Left ventricle myocardium superior (tissue), 1 donor: ENCODE data around the gene MEF2C. TPM values are rescaled to one million over a fixed set of nuclear protein-coding genes. Genes with fewer than 3 reads are reported as not detected.
"Not testable (repeated sequence)": the region's sequence is repeated elsewhere in the genome, so short reads cannot be mapped to it uniquely, and the experiment has no call there.

Experiments
- ATAC-seq: fragments of 200-7000 bp; cut with Tn5 transposase; one replicate; pipeline ENCODE4 v1.9.1; 2020; ENCODE audit warnings: mild to moderate bottlenecking, moderate library complexity
- DNase-seq: peaks from one replicate; pipeline ENCODE4 v3.0.0-alpha.2; 2020
- intact Hi-C: fragments of 100-400 bp; cut with micrococcal nuclease; formaldehyde crosslinking; loops from one replicate; pipeline ENCODE4 v1.11.0; 2022
- long read RNA-seq: library from polyadenylated mRNA; unstranded; transcript quantifications from one replicate; pipeline ENCODE4 v2.0.0, GENCODE V29; 2021
- total RNA-seq: library from RNA; stranded (reverse); fragmentation: NEBNext Ultra II Directional; extraction: Animal tissue kit (Norgen Biotek cat#: 25700); gene quantifications from one replicate; pipeline ENCODE4 v1.2.1, GENCODE V29; 2021
- donor health status: DM: no; HTN: yes; CAD: no; lungs with severe emphysema.

The MEF2C gene
- 51.4 TPM for total RNA-seq
- long read RNA-seq, partial matches to known transcripts: 7 of 27 reads
- long read RNA-seq, other reads (novel, unspliced or antisense): 15 of 27 reads

DNA sequence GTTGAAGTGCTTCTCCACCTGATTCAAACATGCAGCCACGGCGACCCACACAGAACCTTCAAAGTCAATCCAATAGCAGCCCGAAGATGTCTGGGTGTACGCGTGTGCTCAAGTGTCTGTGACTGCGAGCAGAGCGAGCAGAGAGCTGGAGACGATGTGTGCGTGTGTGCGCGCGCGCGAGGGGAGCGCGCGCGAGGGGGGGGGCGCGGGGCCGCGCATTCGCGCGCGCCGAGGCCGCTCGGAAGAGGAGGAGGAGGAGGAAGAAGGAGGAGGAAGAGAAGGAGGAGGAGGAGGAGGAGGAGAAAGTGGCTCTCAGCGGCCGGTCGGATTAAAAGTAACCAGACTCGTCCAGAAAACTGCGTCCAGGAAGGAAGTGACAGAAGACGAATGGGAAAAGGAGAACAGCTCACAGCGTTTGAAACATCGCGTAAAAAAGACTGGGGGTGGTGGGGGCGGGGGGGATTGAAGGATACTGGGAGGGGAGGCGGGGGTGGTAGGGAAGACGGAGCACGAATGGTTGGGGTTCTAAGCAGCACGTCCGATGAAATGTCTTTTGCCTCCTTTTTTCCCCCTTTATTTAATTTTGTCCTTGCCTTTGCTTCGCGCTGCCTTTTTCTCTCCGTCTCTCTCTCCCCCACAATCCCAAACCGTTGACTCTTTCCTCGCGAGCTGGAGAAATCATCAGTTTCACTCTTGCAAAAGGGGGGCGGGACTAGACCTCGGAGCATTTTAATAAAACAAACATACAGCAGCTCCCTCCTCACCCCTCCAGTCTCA is at the start of gene MEF2C:
Gene MEF2C (minus strand): TSS at position 126 of the 777 bp plus-strand sequence. CDS start 59,396 bp downstream, outside the sequence.
- ATAC-seq: peak; percentile 87
- intact Hi-C loops: loop anchor here (5.0 kb wide), 2 partner anchors 56 to 146 kb away; no protein-coding TSS in a partner anchor
- DNase-seq: peak; percentile 82

DNA sequence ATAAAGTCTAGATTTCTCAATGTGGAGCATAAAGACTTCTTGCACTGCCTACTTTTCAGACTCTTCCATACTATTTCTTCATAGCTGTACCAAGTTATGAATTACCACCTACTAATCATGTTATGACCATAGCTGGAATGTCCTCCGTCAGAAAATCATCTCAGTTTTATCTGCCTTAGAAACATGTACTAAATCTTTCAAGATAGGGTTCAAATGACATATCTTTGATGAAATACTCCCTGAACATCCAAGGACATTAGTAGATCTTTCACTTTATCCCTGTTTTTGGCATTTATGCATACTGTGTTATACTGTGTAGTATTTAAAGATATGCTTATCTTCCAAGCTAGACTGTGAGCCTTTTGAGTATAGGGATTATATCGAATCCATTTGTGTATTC is 49.6 kb upstream of the MEF2C start:
- ATAC-seq: no peak
- no peak for DNase-seq
- intact Hi-C loops: no loop called here

DNA sequence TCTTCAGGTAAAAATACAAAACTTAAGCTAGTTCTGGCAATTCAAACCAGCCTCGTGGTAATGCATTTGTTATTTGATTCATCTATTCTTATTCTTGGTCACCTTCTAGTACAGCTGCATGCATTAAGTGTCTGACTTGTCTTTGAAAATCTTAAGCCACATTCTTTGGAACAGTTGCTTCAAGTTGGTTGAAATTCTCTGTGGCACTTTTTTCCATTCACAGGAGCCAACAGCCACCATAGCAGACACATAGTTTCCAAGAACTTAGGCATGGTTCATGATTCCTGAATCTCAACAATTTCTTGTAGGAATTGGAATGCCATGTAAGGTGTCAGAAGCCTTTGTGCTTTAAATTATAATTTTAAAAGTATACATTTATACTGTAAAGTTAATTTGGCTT is 47.4 kb upstream of the MEF2C start:
- intact Hi-C loops: no loop called here
- ATAC-seq (no peak), DNase-seq (no peak)

DNA sequence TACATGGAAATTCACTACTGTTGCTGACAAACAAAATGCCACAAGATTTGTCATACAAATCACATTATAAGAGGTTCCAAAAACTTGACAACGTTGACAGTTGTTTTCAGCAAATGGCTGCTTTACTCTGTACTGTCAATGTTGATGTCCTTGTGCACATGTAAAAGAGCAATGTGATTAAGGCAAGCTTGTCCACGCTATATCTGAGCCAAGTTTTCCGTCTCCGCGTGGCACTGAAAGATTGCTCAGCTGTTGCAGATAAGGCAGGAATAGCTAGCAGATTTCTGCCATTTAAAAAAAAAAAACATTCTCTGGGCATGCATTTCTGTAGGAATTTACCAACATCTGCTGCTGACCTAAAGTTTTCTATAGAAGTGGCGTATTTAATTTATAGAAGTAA is 46.4 kb upstream of the MEF2C start:
- intact Hi-C loops: no loop called here
- no peak for DNase-seq
- peak; percentile 63 for ATAC-seq

DNA sequence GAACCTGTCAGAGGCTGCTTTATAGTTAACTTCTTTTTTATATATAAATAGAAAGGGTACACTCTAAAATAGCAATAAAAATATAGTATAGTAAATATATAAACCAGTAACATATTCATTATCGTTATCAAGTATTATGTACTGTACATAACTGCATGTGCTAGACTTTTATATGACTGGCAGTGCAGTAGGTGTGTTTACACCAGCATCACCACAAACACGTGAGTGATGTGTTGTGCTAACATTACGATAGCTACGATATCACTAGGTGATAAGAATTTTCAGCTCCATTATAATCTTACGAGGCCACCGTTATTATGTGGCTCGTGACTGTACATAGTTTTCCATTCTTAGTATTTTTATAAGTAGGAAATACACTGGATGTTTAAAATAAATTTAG is 43.8 kb upstream of the MEF2C start:
- intact Hi-C loops: no loop called here
- no peak for DNase-seq
- no peak for ATAC-seq

DNA sequence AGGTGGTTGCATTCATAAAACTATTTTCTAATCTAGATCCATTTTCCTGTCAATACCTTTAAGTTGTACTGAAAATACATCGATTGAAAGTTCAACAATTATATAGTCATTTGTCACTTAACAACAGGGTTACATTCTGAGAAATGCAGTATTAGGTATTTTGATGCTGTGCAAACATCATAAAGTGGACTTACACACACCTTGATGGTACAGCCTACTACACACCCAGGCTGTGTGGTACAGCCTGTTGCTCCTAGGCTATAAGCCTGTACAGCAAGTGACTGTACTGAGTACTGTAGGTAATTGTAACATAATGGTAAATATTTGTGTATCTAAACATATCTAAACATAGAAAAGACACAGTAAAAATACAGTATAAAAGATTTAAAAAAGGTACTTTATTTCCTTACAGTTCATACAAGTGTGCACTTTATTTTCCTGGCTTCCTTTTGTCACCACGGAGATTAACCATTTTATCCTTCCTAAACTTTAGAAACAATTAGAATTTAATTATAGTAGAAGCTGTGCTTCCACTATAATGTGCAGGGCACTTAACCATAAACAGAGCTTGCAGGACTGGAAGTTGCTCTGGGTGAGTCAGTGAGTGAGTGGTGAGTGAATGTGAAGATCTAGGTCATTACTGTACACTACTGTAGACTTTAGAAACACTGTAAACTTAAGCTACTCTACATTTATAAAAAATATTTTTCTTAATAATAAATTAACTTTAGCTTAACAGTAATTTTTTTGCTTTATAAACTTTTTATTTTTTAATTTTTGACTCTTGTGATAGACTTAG is 42.9 kb upstream of the MEF2C start:
- intact Hi-C loops: no loop called here
- DNase-seq (no peak), ATAC-seq (no peak)

DNA sequence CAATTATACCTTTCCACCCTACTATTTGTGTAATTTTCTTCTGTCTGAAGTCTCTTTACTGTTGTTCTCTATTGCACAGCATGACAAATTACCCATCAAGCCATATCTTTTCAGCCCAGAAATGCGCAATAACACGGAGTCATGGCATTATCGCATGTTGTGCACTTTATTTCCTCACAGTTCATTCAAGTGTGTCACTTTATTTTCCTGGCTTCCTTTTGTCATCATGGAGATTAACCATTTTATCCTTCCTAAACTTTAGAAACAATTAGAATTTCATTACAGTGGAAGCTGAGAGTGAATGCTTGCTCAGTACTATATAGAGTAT is 41.3 kb upstream of the MEF2C start:
- DNase-seq: no peak
- ATAC-seq: no peak
- intact Hi-C loops: no loop called here

DNA sequence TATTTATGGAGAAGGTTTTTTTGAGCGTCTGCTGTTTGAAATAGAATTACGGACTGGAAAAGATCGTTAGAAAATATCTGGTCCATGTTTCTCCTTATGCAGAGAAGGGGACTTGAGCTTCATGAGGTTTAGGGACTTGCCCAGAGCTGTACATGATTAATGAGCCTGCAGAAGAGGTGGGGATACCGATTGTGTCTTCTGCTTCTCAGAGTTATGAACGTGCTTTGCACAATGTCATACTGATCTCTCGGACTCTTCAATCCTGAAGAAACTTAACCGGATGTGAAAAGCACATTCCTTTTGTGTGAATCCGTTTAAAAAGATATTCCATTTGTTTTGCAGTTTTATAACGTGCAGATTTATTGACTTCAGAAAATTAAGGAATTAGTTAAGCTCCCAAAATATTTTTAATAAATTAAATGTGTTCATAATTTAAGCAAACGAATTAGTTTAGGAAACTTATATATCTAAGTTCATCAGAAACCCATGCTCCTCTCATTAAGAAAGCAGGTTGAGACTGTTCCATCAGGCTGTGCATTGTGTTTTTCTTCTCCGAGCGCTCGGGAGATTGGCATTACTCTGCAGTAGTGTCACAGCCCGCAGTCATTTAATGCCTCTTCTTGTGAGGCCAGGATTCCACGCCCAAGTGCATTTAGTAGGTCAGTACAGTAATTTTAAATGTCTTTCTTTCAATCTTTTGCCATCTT is 40.8 kb upstream of the MEF2C start:
- intact Hi-C loops: no loop called here
- ATAC-seq (no peak), DNase-seq (no peak)

DNA sequence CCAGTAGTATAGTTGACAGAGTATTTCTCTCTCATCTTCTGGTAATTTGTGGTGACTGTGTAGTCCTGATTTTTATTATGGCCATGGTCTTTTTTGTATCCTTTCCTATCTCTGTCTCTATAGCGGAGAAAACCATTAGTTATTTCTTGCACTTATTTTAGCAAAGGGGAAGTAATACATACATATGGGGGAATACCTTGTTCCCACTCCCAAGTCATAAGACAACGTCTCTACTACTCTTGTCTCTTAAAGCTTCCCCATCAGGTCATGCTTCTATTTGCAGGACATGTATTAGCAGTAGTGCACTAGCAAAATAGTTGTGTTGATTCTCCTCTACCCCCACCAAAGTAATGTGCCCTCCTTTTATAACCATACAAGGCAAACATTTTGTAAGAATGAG is 29.8 kb upstream of the MEF2C start:
- intact Hi-C loops, ATAC-seq, DNase-seq: not testable (repeated sequence)

DNA sequence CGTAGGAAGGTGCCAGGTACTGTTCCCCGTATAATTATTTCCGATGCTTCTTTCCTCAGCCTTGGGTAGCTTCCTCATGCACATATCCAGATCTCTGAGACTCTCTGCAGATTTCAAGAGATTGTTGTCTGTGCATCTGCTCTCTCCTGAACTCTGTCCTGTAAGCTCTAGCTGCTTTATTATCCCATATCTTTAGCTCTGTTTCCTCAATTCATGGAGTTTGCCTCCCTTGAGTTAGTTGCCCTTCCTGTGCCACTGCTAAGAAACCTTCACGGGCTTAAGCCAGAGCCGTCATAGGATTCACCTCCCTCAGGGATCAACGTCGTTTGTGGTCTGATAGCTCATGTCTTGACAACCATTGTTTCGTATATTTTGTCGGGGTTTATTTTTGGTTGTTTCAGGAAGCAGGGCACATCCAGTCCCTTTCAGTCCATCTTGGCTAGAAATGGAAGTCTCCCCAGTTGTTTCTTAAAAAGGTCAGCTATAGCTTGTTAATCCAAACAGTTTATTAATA is 28.1 kb upstream of the MEF2C start:
- ATAC-seq, DNase-seq, intact Hi-C loops: not testable (repeated sequence)

DNA sequence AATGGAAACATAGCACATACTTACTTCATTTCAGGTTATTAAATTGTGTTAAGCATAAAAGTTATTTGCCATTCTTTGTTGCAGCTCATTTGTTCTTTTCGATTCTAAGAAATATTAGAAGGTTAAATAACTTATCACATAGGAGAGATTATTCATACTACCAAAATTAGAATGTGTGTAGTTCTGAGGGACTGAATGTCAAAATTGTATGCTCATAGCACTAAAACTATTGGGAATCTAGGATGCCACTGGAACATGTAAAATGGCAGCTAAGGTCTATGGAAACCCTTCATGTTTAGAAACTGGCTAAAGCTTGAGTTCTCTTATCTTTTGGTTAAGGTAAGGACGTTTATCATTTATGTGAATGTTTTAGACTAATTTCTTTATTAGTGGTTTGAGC is 21.5 kb upstream of the MEF2C start:
- DNase-seq, ATAC-seq, intact Hi-C loops: not testable (repeated sequence)

DNA sequence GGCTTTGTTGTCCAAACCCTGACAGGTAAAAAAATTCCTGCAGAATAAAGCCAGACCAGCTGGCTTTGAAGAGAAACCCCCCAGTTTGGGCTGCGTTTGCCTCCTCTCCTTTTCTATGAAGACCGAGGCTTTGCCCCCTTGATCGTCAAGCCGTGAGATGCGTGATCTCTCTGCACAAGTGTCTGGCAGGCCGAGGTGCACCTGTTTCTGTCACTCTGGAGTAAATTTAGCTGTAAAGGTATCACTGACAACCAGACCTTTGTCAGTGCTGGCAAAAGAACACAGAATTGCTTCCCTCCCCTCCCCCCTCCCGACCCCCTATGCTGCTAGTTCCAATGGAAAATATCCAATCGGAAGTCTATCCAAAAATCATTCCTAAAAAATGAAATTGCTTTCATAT is 21.0 kb upstream of the MEF2C start:
- intact Hi-C loops, ATAC-seq, DNase-seq: not testable (repeated sequence)

DNA sequence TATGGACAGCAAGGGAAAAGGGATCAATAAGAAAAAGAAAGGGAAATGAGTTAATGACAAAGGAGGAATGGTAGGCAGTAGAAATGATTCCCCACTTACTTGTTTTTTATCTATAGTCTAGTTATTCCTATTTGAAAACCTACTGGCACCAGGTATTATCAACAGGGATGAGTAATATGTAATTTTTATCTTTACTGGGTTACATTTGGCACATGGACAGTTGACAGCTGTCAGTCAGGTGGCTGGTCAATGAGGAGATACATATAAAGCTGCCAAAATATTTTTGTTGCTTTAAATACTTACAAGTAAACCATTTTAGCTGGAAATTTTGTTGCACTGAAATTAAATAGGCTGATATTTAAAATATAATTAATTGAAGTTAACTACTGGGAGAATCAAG is 18.1 kb upstream of the MEF2C start:
- ATAC-seq, DNase-seq, intact Hi-C loops: not testable (repeated sequence)

DNA sequence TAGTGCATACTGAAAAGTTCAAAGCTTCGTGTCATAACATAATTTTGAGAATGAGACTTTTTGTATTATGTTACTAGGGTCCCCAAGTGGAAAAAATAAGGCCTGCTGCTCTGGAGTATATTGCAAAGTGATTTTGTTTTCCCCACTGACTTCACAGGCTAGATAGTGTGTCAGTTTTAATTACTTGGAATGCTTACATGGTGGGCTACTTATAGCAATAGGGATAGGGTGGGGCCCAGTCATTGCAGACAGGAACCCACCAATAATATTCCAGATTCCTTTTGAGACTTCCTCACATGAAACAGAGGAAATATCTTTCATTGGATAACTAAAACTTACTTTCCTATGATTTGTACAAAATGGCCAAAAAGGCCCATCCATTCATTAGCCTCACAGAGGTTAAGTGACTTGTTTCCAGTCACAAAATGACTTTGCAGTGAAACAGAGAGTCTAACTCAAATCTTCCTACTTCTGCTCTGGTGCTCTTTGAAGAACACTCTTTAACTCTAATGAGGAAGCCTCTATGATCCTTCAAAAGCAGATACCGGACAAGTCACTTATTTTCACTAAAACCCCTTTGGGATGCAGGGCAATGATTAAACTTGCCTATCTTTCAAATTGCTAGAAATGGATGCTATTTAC is 16.2 kb upstream of the MEF2C start:
- ATAC-seq: no peak
- intact Hi-C loops: no loop called here
- DNase-seq: no peak

DNA sequence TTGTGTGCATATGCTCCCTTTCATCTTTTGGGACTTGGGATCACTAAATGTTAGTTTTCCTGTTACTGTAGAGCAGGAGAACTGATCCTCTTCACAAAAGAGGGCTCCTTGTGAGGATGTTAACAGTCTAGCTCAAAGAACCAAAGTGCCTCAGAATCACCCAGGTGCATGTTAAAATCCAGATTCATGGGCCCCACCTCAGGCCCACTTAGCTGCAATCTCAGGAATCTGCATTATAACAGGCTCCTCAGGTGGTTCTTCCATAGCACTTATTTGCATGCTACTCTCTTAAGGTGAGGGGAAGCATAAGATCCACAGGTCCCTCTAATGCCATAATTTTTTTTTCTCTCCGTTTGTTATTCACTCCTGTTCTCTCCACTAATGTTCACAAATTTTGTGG is 14.8 kb upstream of the MEF2C start:
- DNase-seq (no peak), ATAC-seq (no peak)
- intact Hi-C loops: no loop called here

DNA sequence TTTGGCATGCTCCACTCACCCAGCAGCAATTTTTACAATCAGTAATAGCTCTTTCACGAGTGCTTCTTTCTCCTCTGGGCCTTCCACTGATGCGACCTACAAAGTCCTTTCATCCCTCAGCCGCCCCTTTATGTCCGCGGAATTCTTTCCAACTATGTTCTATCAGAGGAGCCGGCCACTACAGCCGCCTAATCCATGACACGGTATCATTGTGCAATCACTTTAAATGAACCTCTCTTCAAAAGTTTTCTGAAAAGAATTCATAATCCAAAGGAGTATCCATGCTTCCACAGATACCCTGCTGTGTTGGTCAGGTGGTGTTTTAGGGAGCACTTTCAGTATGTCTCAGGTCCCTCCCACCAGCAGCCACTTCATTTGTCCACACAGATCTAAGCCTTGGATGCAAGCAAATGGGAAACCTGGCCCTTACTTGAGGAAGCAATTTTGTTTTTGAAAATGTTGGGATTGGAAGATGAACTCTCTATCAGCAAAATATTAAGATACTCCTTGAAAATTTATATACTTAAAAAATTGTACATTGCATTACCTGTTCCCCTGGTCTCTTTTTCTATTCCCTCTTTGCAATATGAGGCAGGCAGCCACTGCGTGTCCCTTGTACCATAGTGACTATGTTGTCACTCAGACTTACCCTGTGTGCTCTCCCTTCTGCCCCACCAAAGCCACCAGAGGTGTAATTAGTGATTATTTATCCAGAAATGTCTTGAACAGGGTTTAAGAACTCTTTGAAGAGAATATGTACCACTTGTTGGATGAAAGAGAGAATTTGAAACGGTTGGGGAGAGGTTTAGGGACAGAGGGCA is 12.9 kb upstream of the MEF2C start:
- intact Hi-C loops: no loop called here
- no peak for DNase-seq
- no peak for ATAC-seq

DNA sequence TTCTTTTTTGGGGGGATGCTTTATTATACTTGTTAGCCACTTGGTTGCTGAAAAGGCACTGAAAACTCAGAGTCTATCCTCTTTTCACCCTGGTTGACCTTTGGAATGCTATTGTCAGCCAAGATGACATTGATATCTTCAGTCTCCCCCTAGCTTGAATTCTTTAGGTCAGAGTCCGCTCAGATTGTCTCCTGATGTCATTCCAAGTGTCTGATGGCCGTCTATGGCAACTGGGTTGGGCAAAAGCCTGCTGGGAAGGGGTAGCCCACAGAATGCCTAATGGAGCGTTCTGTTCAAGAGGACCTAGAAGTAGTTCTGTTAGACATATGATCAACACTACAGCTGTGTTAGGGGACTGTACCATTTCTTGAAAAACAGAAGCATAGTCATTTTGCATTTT is 9.7 kb upstream of the MEF2C start:
- intact Hi-C loops: no loop called here
- ATAC-seq (no peak), DNase-seq (no peak)

DNA sequence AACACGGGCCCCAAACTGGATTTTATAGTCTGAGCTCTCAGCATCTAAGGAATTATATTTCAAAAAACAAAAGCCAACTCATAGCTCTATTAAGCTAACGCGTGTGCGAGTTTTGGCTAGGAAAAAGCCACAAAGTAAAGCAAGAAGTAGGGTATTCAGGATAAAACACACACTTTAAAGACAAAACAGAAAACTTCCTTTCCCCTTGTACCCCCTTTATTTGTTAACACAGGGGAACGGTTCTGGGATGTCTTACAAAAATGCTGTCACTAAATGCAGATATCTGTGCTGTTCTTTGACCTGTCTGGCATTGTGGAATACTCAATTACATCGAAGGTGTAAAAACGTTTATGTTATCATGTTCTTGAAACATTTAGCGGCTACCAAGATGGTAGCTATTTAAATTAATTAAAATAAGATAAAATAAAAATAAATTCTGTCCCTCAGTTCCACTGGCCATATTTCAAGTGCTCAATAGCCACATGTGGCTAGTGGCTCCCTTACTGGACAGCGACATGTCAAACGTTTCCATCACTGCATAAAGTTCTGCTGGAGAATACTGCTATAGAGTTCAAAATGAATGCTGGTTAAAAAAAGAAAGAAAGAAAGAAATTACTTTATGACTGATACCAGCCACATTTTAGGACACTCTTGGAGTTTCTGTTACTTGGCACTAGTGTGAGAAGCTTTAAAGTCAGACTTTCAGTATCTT is 7.2 kb upstream of the MEF2C start:
- ATAC-seq: no peak
- intact Hi-C loops: no loop called here
- no peak for DNase-seq
